Left lobe of liver (tissue), 2 donors: ENCODE measurements around the gene NTNG1. TPM values are rescaled to one million over a fixed set of nuclear protein-coding genes. Genes with fewer than 3 reads are reported as not detected.

ENCODE experiments used
- ATAC-seq: fragments of 200-7000 bp; cut with Tn5 transposase; one replicate; pipeline ENCODE4 v1.9.1; 2020; ENCODE audit warnings: mild to moderate bottlenecking, moderate library complexity
- DNase-seq: peaks from one replicate; pipeline ENCODE4 v3.0.0-alpha.2; 2020; ENCODE audit warnings: low spot score
- total RNA-seq: library from RNA; stranded (reverse); gene quantifications from one replicate; pipeline ENCODE4 v1.2.1, GENCODE V29; 2021
- donor health status: DM: no; HTN: no; CAD: no; lungs with moderate emphysema.
- donor health status: DM: no; HTN: yes; CAD: no.

Gene NTNG1
- total RNA-seq, 1 donor from 2014 or later, result not detected

DNA sequence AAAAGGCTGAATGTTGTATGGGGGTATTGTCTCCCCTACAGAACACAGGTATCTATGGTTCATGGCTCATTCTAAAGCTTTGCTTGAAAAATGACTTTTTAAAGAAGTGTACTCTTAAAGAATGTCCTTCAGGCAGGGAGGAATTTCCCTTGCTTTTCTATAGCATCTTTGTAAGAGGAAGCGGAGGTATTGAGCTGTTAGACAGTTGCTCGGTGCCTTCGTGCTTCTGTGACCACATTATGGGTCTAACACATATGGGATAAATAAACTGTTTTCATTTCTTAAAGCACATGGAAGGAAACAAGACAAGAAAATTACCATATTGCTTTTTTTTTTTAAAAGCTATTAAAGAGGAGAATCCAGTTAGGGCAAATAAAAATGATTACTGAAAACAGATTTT lies 182.9 kb downstream of the NTNG1 start:
- no peak for ATAC-seq
- no peak for DNase-seq

DNA sequence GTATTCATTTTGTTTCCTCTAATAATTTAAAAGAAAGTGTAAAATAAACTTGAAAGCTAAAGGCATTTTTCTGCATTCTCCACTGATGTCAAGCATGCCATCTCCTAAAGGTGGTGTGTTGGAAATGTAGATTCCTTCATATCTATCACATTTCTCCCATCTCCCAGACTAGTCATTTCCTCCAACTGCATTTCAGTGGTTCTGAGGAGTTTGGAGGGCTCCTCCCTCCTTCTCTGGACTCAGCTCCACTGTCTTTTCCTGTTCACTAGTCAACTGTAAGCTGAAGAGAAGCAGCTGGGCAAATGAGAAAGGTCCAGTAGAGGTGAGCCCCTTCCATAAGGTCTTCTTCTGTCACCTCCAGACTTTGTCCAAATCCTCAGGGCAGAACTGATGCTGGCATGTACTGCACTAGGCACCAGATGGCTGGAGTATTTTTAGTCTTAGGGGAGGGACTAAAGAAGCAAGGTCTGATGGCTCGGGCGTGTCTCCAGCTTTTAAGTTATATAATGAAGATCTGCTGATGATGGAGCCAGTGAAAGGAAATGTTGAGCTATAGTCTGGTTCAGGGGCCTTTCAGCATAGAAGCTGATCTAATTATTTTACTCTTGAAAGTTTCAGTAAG lies 186.1 kb downstream of the NTNG1 start:
- DNase-seq, result no peak
- no peak for ATAC-seq

DNA sequence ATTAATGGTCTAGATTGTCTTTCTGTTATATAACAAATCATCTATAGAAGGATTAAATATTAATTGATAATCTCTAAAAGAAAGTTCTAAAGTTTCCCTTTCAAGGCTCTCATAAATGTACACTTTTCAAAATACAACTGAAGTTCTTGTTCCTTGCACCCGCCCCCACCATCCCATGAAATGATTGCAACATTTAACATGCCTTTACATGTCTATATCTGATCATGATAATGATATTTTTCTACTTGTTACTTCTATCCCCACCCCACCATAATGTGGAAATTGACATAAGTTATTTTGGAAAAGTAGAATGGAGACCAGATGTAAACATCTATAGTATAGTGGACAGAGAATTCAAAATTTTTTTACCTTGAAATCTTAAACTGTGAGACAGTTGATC lies 186.6 kb downstream of the NTNG1 start:
- DNase-seq (no peak), ATAC-seq (no peak)

DNA sequence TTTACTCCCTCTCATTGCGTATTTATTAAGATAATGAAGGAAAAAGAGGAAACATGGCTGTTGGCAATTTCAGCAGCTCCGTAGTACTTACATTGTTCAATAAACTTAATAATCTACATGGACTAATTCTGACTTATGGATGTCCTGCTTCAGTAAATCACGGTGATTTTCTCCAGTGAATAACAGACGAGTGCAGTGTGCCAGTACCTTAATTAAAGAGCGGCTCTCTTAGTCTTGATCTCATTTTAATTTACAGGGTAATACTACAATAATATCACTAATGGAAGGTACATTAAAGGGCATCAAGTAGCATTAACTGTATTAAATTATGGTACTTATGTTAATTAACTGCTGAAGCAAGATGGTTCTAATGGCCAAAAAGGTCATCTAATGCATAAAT lies 187.2 kb downstream of the NTNG1 start:
- no peak for DNase-seq
- ATAC-seq, result no peak

DNA sequence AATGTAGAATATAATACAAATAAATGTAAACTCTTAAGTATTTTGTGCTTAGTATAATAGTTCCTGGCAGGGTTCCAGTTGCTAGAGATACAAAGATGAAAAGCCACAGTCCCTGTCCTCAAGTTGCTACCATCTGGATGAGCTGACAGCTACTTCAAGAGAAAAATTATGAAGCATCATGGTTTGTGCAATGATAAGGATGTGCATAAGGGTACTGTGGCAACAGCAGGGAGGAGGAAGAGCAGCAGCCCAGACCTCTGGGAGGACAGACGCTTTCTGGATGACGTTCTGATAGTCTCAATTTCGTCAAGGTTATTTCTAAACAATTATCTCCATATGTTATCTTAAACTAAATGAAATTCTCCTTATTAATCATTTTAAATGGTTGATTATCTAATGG lies 198.9 kb downstream of the NTNG1 start:
- DNase-seq (no peak), ATAC-seq (no peak)

DNA sequence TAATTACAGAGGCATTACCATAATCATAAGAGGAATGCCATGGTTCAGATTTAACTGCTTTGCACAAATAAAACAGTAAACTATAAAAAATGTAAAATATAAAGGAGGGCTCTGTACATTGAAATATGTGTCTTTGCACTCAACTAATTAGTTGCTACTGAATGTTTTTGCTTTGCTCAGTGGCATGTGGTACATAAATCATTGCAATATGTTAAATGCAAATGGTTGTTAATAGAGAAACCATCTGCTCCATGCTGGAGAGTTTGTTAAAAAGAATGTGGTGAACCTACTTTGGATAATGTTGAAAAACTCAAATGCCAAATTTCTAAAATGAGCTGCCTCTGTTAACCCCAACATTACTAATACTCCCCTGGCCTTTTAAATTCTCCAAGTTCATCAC lies 201.5 kb downstream of the NTNG1 start:
- DNase-seq (no peak), ATAC-seq (no peak)

DNA sequence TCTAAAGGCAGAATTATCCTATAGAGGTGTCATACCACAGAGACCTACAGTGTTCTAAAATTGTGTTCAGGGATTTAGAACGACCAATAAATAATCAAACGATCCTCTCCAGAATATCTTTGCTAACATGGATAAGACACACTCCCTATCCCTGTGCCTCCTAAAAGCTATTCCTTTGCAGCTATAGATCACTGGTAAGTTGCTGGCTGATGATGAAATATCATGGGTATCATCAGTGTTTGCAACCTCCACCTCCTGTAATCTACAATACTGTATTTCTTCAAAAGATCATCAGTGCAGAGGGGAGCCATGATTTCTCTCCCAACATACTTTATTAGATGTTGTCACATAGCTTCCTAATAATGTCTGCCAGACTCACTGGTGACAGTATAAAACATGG lies 201.9 kb downstream of the NTNG1 start:
- ATAC-seq, result no peak
- no peak for DNase-seq

DNA sequence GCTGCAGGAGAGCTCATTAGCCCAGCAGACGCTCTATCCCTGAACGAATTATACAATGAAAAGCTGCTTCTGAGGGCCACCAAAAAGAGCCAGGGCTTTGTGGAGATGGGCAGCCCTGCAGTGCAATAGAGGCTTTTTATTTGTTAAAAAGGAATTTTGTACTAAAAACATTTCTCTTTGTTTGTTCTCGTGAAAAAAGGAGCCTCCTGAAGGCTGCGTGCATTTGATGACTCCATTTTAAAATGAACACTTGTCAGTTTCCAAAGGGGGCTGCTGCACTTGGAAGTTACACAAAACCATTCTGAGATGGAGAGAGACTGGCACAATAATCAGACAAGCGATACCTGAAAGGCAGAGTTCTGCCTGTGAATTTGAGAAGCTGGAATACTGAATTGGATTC lies 202.8 kb downstream of the NTNG1 start:
- DNase-seq (no peak), ATAC-seq (no peak)

DNA sequence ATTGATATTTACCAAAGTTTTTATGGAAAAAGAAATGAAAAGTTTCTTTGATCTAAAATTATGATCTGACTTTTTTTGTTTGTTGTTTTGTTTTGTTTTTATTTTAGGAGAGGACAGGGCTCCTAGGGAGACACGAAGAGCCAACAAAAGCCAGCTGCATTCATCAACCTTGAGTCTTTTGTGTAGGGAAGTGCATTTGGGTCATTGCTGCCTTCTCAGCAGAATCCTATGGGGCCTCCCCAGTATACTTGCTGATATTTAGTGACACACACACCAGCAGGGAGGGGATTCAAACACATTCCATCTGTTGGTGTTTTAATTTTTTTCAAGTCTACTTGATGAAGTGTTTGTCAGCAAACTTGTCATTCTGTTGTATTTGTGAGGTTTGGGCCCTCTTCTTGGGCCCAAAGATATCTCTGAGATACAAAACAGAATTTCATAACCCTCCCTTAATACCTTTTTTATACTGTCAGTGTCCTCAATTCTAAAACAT lies 203.5 kb downstream of the NTNG1 start:
- DNase-seq (no peak), ATAC-seq (no peak)

DNA sequence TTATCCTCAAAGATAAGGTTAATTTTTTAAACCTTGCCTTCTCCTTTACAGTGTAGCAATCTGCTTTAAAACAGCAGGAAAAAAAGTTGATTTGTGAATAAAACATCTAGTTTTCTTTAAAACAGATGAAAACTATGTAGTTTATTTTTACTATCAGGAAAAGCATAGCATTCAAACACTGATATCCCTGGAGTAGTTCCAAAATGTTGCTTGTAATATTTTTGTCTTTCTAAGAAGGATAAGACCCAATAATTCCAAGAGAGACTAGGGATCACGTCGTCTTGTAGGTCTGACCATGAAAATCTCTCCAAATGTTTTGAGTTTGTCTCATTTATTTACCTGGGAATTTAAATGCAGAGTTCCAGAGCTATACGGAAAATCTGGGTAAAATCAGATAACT lies 204.0 kb downstream of the NTNG1 start:
- no peak for ATAC-seq
- no peak for DNase-seq

DNA sequence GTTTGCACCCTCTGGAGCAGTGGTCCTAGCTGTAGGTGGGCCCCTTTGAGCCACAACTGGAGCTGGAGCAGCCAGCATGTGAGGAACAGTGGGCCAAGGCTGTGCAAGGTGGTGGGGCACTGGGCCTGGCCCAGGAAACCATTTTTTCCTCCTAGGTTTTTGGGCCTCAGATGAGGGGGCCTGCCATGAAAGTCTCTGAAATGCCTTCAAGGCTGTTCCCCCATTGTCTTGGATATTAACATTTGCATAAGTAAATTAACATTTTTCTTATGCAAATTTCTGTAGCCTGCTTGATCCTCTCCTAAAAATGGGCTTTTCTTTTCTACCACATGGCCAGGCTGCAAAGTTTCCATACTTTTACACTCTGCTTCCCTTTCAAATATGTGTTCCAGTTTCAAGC lies 212.0 kb downstream of the NTNG1 start:
- ATAC-seq (no peak), DNase-seq (no peak)

DNA sequence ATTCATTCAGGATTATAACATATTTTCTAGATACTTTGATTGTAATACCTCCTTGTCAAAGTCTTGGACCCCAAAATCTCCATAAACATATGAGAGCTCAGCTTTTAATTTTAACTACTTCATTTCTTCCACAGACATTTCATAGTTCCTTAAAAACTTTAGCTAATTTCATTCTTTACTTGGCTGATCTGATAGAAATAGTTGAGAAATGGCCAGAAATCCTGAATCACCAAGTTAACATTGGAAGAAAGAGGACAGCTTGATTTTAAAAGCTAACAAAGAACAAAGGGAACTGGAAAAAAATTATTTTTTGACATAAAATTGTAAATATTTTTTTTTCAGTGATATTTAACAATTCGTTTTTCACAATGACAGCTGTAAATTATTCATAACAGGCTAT lies 216.5 kb downstream of the NTNG1 start:
- DNase-seq (no peak), ATAC-seq (no peak)

DNA sequence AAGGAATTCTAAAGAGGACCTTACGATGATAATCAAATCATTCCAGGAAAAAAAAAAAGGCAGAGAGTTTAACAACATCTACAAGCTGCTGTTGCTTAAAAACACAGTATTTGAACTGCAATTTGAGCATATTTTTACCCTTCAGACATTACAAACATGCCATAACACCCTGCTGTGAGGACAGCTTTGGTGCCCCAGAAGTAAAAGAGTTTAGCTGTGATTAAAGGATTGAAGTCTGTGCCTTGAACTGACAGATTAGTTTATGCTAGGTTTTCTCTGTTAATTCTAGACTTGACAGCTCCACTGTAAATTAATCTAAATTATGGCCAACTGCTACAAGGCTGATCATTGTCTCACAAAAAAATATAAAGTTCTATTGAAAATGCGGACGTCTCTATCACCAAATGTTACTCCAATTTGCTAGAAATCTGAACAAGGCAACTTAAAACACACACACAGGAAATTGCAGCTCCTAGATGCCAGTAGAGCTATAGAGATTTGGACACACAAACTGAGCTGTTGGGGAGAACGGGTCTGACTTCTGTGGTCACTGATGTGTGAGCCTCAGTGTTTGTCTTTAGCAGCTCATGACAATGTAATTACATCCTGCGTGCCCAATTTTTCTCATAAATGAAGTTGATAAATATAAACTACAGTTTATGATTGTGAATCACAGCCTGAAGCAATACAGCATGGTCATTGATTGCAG lies 217.9 kb downstream of the NTNG1 start:
- ATAC-seq (no peak), DNase-seq (no peak)

DNA sequence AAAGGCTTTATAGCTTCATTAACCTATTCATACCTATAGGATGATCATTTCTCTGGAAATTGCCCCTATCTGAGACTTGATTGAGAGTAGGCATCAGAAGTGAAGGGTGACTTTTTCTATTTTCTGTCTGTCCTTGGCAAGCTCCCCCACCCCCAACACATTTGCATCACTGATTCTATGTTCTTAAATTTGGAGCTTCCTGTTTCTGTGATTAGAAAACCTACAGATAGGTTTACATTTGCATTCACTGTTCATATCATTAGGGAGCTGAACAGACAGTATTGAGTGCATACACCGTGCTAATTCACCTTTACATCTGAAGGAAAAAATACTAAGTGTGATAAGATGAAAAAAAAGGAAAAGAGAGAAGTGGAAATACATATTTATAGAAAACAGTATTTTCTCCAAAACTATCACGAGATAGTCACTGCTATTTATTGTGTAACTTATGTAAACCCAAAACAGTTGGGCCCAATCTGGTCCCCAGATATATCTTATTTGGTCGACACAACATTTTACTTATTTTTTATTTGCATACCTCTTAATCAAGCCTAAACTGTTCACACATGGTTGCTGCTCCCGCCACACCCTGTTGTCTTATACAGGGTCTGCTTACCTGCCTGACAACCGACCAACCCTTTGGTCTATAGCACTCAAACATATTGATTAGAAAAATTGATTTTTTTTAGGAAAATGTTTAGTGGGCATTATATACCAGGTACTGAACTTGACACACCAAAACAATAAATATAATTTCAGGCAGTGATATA lies 218.8 kb downstream of the NTNG1 start:
- ATAC-seq (no peak), DNase-seq (no peak)

DNA sequence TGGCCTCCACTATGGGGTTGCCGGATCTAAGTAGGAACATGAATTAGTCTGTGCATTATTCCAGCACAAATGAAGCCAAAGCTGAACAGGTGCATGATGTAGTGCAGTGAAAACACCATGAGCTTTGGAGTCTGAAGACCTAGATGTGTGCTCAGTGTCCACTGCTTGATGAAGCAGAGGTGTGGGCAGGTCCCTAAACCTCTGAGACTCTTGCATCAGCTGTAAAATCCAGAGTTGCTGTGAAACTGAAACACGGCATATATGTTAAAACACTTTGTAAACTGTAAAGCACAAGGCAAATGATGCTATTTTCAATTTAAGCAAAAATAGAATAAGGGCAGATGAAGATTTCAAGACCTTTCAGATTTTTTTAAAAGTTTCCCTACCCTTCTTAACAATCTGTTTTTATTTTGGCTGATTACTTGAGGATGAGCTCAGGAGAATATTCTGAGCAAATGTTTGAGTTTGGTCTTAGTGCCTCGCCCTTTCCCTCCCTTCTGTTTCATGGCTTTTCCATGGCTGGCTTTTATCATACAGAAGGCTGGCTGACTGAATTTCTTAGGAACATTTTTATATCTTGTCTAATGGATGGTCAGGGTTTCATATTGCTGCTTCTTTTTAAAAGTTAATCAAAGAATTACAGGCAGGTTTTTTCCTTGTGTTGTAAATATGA lies 221.8 kb downstream of the NTNG1 start:
- DNase-seq, result no peak
- no peak for ATAC-seq

DNA sequence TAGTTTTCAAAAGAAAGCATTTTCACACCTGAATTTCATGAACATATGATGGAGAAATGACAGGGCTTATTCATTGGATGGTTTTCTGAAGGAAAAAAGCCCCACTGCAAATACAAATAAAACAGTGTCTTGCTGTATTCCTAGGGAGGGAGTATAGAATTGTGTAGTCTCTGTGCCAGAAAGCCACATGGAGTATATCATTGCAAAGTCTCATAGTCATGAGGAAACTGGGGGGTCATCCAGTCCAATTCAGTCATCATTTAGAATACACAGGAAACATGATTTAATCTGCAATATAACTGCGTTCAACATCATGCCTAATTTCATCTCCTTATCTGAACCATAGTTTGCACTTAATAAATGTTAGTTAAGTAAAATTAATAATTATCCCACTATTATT lies 222.3 kb downstream of the NTNG1 start:
- DNase-seq (no peak), ATAC-seq (no peak)

DNA sequence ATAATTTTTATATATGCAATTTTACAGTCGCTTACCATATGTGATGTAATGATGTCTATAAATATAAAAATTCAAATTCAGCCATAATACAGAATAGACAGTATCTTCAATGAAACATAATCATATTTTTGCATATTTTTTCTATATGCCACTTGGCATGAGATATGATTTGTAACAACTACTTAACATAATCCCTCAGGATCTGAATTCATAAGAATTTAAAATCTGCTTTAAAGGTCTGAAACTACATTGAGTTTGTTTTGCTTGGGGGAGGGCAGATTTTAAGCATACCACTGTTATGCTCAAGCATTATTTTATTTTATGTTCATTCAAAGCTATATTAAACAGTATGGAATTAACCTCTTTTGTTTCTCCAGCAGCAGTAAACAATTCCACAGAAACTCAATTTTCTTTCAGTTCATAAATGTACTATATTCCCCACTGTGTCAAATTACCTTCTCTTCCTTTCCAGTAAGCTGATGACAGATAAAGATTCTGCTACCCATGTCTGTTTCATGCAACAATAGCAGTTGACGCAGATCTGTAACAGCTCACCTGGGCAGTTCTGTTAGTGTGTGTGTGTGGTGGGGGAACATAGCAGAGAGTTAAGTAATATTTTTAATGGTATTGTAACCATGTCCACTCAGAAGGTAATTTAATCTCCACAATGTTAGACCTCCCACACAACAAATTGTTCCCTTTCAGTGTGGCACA lies 224.8 kb downstream of the NTNG1 start:
- no peak for DNase-seq

DNA sequence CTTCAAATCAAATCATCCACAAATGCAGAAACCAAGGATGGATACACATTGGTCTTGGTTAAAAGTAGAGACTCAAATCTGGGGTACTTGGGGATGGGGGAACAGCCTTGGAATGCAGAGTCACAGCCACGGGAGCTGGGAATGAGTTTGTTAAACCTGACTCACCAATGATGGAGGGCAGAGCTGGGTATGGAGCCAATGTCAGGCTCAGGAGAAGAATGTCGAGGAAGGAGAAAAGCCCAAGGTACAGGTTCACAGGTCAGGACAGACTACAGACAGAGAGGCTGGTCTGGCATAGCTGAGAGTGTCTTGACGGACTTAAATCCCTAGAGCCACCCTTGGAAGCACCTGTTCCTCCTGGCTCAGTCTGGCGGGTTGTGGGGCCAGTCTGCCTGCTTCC lies 237.6 kb downstream of the NTNG1 start:
- ATAC-seq (no peak), DNase-seq (no peak)

More for the DNA sequence above, 224.8 kb downstream of the NTNG1 start:
- ATAC-seq, result no peak

DNA sequence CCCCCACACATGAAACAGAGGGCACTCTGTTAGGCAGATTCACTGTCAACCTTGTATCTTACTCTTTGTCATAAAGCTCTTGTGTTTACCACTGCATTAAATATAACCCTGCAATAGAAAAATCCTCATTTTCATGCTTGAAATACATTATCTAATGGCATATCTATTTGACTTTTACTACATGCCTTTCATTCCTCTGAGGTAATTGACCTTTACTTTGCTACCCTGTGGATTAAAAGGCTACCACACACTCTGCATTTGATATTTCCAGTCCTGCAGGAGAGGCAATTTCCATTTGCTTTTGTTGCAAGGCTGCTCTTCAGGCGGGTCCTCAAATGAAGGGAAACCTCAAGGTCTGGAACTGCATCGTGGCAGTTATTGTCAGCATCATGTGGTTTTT lies 238.0 kb downstream of the NTNG1 start:
- DNase-seq (no peak), ATAC-seq (no peak)

DNA sequence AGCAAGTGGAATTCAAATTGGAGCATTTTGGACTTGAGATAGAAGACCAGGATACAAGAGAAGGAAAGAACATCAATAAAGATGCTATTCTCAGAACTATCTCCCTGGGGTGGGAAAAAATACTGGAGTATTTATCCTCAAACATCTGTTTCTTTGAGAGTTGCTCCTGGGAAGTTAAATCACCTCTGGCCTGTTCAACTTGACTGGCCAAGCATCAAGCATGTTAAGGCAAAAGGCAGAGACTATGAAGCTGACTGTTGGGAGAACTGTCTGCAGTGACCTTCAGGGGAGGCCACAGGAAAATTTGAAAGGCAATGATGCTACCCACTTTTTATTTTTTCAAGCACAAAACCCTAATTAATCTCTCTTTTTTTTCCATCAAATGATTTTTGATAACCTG lies 239.0 kb downstream of the NTNG1 start:
- ATAC-seq, result no peak
- no peak for DNase-seq
